ENCODE measurements around the gene HLA-DRA. TPM values are rescaled to one million over a fixed set of nuclear protein-coding genes. Genes with fewer than 3 reads are reported as not detected.

The HLA-DRA gene
- total and polyA plus RNA-seq, 2 donors (not counting 1 experiment from before 2014, with no cell fraction given): 2,881 to 4,498 TPM

GRCh38 chr6:32405656-32406055 is 34.0 kb upstream of the HLA-DRA start:
- Histone ChIP-seq H3K4me2 (replicated peaks; ENCODE audit: low read depth, low read length, poor library complexity, severe bottlenecking) (no peak overlapping the region), H3K27me3 (replicated peaks in 1 of 4; ENCODE audit: control extremely low read depth in 1 of 4, control insufficient read depth in 3 of 4, insufficient read depth in 4 of 4, low read length in 3 of 4) (peaks cover 0 to 14% (median 0%) of the 10 kb centered on the region in 4 experiments), H3K79me2 (ENCODE audit: control insufficient read depth, insufficient read depth, low read length) (no peaks in the 10 kb centered on the region), H4K20me1 (ENCODE audit: control insufficient read depth, insufficient read depth, low read length, poor library complexity, severe bottlenecking) (no peaks in the 10 kb centered on the region), H3K4me3 (ENCODE audit: control extremely low read depth in 1 of 5, extremely low read depth in 1 of 5, insufficient read depth in 1 of 5, low read depth in 2 of 5, low read length in 4 of 5) (no peak overlapping the region), H3K4me1 (ENCODE audit: control insufficient read depth in 2 of 2, insufficient read depth in 2 of 2, low read length in 2 of 2) (no peaks in the 10 kb centered on the region), H3K9me3 (ENCODE audit: control extremely low read depth in 1 of 3, control insufficient read depth in 2 of 3, insufficient read depth in 1 of 3, low read length in 2 of 3) (no peaks in the 10 kb centered on the region), H2AFZ (ENCODE audit: insufficient read depth, low read depth, low read length, poor library complexity, severe bottlenecking) (no peak overlapping the region), H3K27ac (ENCODE audit: low read length in 2 of 2) (no peak overlapping the region), H3K9ac (ENCODE audit: low read length) (no peak overlapping the region), H3K36me3 (replicated peaks in 1 of 2; ENCODE audit: control extremely low read depth in 1 of 2, control insufficient read depth in 1 of 2, extremely low read depth in 1 of 2, insufficient read depth in 2 of 2, low read length in 1 of 2) (no peaks in the 10 kb centered on the region)
- peaks cover 10% of the 10 kb centered on the region for H3K27me3 Mint-ChIP-seq
- TF ChIP-seq, protein P1, sequence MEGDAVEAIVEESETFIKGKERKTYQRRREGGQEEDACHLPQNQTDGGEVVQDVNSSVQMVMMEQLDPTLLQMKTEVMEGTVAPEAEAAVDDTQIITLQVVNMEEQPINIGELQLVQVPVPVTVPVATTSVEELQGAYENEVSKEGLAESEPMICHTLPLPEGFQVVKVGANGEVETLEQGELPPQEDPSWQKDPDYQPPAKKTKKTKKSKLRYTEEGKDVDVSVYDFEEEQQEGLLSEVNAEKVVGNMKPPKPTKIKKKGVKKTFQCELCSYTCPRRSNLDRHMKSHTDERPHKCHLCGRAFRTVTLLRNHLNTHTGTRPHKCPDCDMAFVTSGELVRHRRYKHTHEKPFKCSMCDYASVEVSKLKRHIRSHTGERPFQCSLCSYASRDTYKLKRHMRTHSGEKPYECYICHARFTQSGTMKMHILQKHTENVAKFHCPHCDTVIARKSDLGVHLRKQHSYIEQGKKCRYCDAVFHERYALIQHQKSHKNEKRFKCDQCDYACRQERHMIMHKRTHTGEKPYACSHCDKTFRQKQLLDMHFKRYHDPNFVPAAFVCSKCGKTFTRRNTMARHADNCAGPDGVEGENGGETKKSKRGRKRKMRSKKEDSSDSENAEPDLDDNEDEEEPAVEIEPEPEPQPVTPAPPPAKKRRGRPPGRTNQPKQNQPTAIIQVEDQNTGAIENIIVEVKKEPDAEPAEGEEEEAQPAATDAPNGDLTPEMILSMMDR (IDR thresholded peaks at IDR 0.05): no peak
- TF ChIP-seq EZH2 (IDR thresholded peaks at IDR 0.05; ENCODE audit: borderline replicate concordance, insufficient read depth, low read depth, low read length, poor library complexity, severe bottlenecking): no peak
- ATAC-seq (ENCODE audit: low read depth) (no peak), DNase-seq (no peak)
- intact Hi-C loops (cut with micrococcal nuclease): no loop called here
- H3K9me3 Mint-ChIP-seq (ENCODE audit: insufficient read depth): no peaks in the 10 kb centered on the region
- ChIA-PET CTCF (interaction anchor here (0.8 to 13.5 kb wide), 7 partner anchors 9 to 380 kb away, joined by 3 to 172 read pairs (median 6); no protein-coding TSS in a partner anchor), POLR2A (no interaction called here)
- WGBS (ENCODE audit: insufficient coverage): 40% methylated on average over 1 of the region's 1 CpG
- H3K27ac Mint-ChIP-seq: no peak overlapping the region
- no peak overlapping the region for H3K4me3 Mint-ChIP-seq
- peaks cover 6% of the 10 kb centered on the region for H3K4me1 Mint-ChIP-seq

DNA sequence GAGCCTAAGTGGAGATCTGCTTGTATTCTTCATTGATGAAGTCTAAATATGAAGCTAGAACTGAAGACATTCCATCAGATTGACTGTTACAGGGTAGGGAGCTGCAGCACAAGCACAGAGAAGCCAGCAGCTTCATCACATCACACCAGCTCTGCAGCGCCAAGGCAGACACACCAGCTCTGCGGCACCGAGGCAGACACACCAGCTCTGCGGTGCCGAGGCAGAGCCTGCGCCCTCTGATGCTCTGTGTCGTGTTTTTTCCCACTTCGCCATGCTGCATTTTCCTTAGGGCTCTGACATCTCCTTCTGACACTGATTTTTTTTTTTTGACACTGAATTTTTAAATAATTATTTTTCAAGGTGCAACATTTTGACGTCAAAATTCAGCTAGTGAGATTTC is 33.5 kb upstream of the HLA-DRA start:
- POLR2A ChIA-PET: no interaction called here
- ATAC-seq (ENCODE audit: low read depth) (no peak), DNase-seq (no peak)
- Mint-ChIP-seq H3K4me1 (peaks cover 6% of the 10 kb centered on the region), H3K27ac (no peak overlapping the region), H3K4me3 (no peak overlapping the region), H3K27me3 (peaks cover 10% of the 10 kb centered on the region), H3K9me3 (ENCODE audit: insufficient read depth) (no peaks in the 10 kb centered on the region)
- Histone ChIP-seq H3K79me2 (ENCODE audit: control insufficient read depth, insufficient read depth, low read length) (no peaks in the 10 kb centered on the region), H3K4me2 (replicated peaks; ENCODE audit: low read depth, low read length, poor library complexity, severe bottlenecking) (no peak overlapping the region), H3K36me3 (replicated peaks in 1 of 2; ENCODE audit: control extremely low read depth in 1 of 2, control insufficient read depth in 1 of 2, extremely low read depth in 1 of 2, insufficient read depth in 2 of 2, low read length in 1 of 2) (no peaks in the 10 kb centered on the region), H3K9me3 (ENCODE audit: control extremely low read depth in 1 of 3, control insufficient read depth in 2 of 3, insufficient read depth in 1 of 3, low read length in 2 of 3) (no peaks in the 10 kb centered on the region), H3K9ac (ENCODE audit: low read length) (no peak overlapping the region), H3K27me3 (replicated peaks in 1 of 4; ENCODE audit: control extremely low read depth in 1 of 4, control insufficient read depth in 3 of 4, insufficient read depth in 4 of 4, low read length in 3 of 4) (peaks cover 0 to 14% (median 0%) of the 10 kb centered on the region in 4 experiments), H2AFZ (ENCODE audit: insufficient read depth, low read depth, low read length, poor library complexity, severe bottlenecking) (no peak overlapping the region), H3K27ac (ENCODE audit: low read length in 2 of 2) (no peak overlapping the region), H4K20me1 (ENCODE audit: control insufficient read depth, insufficient read depth, low read length, poor library complexity, severe bottlenecking) (no peaks in the 10 kb centered on the region), H3K4me3 (ENCODE audit: control extremely low read depth in 1 of 5, extremely low read depth in 1 of 5, insufficient read depth in 1 of 5, low read depth in 2 of 5, low read length in 4 of 5) (no peak overlapping the region), H3K4me1 (ENCODE audit: control insufficient read depth in 2 of 2, insufficient read depth in 2 of 2, low read length in 2 of 2) (no peaks in the 10 kb centered on the region)
- CTCF ChIA-PET: interaction anchor here (0.6 to 13.5 kb wide), 7 partner anchors 9 to 380 kb away, joined by 3 to 172 read pairs (median 6); no protein-coding TSS in a partner anchor
- intact Hi-C loops (cut with micrococcal nuclease): no loop called here
- WGBS (ENCODE audit: insufficient coverage): 90% methylated on average over 8 of the region's 9 CpGs
- no peak for TF ChIP-seq EZH2 (IDR thresholded peaks at IDR 0.05; ENCODE audit: borderline replicate concordance, insufficient read depth, low read depth, low read length, poor library complexity, severe bottlenecking)
